Large intestine (tissue), 3 donors: ENCODE results near the gene MAPK1. TPM values are rescaled to one million over a fixed set of nuclear protein-coding genes. Genes with fewer than 3 reads are reported as not detected.

ENCODE experiments used
- DNase-seq, 2 donors: peaks; one replicate each; pipeline versions ENCODE4 v3.0.0 to v3.0.0-alpha.2; 2013
- H3K27ac ChIP-seq: one replicate; pipeline ENCODE4 v1.5.1; 2013; ENCODE audit warnings: low read length
- H3K27me3 ChIP-seq: 2 replicates; pipeline ENCODE4 v1.6.1; 2013; ENCODE audit warnings: low read length; ENCODE audit not compliant: control insufficient read depth, insufficient read depth
- H3K36me3 ChIP-seq: 2 replicates; pipeline ENCODE4 v1.6.1; 2013; ENCODE audit warnings: low read length; ENCODE audit not compliant: control insufficient read depth, insufficient read depth
- H3K4me1 ChIP-seq: one replicate; pipeline ENCODE4 v1.6.1; 2013; ENCODE audit warnings: low read length; ENCODE audit not compliant: control insufficient read depth, insufficient read depth
- H3K4me3 ChIP-seq: one replicate; pipeline ENCODE4 v1.5.1; 2013; ENCODE audit warnings: low read length
- H3K9me3 ChIP-seq: one replicate; pipeline ENCODE4 v1.6.1; 2013; ENCODE audit warnings: mild to moderate bottlenecking, low read depth, low read length, moderate library complexity; ENCODE audit not compliant: control insufficient read depth
- WGBS: methylation state at CpG from one replicate; pipeline ENCODE4 v1.1.5; 2013; ENCODE audit warnings: low lambda C conversion rate; ENCODE audit not compliant: insufficient coverage; 5-methylcytosine and 5-hydroxymethylcytosine counted together
- polyA plus RNA-seq: library from polyadenylated mRNA; unstranded; fragments of 120-200 nt; gene quantifications from one replicate; pipeline ENCODE4 v1.2.1, GENCODE V29; 2013

Gene MAPK1
- polyA plus RNA-seq, 1 donor = 79.0 TPM

DNA sequence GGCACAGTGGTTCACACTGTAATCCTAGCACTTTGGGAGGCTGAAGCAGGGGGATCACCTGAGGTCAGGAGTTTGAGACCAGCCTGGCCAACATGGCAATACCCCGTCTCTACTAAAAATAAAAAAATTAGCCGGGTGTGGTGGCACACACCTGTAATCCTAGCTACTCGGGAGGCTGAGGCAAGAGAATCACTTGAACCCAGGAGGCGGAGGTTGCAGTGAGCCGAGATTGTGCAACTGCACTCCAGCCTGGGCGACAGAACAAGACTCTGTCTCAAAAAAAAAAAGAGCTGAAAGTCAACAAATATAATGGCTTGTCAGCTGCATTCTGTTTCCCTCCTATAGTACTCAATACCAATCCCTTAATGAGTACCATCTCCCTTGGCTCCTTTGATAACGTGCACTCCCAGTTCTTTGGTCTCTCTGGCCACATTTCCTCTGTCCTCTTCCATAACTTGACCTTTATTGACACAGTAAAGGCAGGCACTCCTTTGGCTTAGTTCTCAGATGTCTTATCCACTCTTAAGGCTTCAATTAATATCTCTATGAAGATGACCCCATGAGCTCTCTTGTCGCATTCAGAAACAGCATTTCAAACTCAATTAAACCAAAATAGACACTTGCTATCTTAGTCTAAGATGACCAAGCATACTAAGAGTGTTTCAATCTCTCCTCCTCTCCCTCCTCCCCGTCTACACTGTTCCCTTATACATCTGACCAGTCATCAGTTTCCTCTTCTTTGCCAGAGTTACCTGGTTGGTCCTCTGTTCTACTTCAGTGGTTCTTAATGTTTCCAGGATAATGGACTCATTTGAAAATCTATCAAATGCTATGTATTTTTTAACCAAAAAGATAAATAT is 4.8 kb downstream of the MAPK1 start:
- WGBS = 100% methylated on average over 2 of the region's 9 CpGs

DNA sequence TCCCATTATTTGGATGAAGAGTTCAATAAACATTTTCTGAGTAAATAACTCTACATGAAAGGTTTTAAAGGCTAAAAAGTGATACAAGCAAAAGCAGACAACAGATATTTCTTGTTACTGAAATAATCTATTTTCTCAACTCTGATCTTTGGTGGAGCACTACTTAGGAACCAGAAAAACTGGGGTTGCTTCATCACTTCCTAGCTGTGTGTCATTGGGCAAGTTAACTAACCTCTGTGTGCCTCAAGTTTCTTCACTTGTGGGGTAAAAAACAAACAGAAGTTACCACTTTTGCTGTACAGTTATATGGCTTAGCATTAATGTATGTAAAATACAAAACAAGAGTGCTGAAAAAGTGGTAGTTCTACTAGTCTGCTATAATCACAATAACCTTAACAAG is 5.6 kb downstream of the MAPK1 start:
- H3K4me1 ChIP-seq = peaks cover 28% of the 10 kb centered on the region
- DNase-seq = no peak
- H3K27ac ChIP-seq = no peak overlapping the region
- peaks cover 3% of the 10 kb centered on the region for H3K36me3 ChIP-seq
- H3K4me3 ChIP-seq = no peak overlapping the region
- H3K27me3 ChIP-seq = no peaks in the 10 kb centered on the region
- no peaks in the 10 kb centered on the region for H3K9me3 ChIP-seq

More for the DNA sequence above, 4.8 kb downstream of the MAPK1 start:
- DNase-seq = no peak
- H3K9me3 ChIP-seq = no peaks in the 10 kb centered on the region
- no peak overlapping the region for H3K27ac ChIP-seq
- no peaks in the 10 kb centered on the region for H3K27me3 ChIP-seq
- no peak overlapping the region for H3K4me3 ChIP-seq
- H3K36me3 ChIP-seq = peaks cover 3% of the 10 kb centered on the region
- peaks cover 26% of the 10 kb centered on the region for H3K4me1 ChIP-seq

- H3K27ac ChIP-seq = no peak overlapping the region
- H3K36me3 ChIP-seq = peaks cover 3% of the 10 kb centered on the region
- H3K4me3 ChIP-seq = no peak overlapping the region
- WGBS = no CpG with 5 or more reads among the region's 3 CpGs
- no peaks in the 10 kb centered on the region for H3K27me3 ChIP-seq
- no peak for DNase-seq
- peaks cover 28% of the 10 kb centered on the region for H3K4me1 ChIP-seq
- no peaks in the 10 kb centered on the region for H3K9me3 ChIP-seq
These were observed 6.1 kb downstream of the MAPK1 start for GRCh38 chr22:21861264-21861848.

- Histone ChIP-seq H3K36me3 (peaks cover 3% of the 10 kb centered on the region), H3K4me1 (peaks cover 28% of the 10 kb centered on the region), H3K9me3 (no peaks in the 10 kb centered on the region), H3K27me3 (no peaks in the 10 kb centered on the region), H3K27ac (no peak overlapping the region), H3K4me3 (no peak overlapping the region)
- no peak for DNase-seq
- no CpG with 5 or more reads among the region's 4 CpGs for WGBS
These were observed 6.9 kb downstream of the MAPK1 start for GRCh38 chr22:21860491-21861039.

GRCh38 chr22:21858025-21858764 is 9.2 kb downstream of the MAPK1 start:
- peaks cover 24% of the 10 kb centered on the region for H3K4me1 ChIP-seq
- H3K27me3 ChIP-seq = no peaks in the 10 kb centered on the region
- peak overlapping the region; percentile 80 for H3K27ac ChIP-seq
- H3K9me3 ChIP-seq = no peaks in the 10 kb centered on the region
- 64% methylated on average over 3 of the region's 4 CpGs for WGBS
- no peak overlapping the region for H3K4me3 ChIP-seq
- peaks cover 3% of the 10 kb centered on the region for H3K36me3 ChIP-seq
- DNase-seq = peak in 1 of 2 donors; percentile 8

- peaks cover 24% of the 10 kb centered on the region for H3K4me1 ChIP-seq
- H3K27ac ChIP-seq = peak overlapping the region; percentile 80
- H3K36me3 ChIP-seq = peaks cover 3% of the 10 kb centered on the region
These were observed 9.9 kb downstream of the MAPK1 start for GRCh38 chr22:21857481-21857914.

DNA sequence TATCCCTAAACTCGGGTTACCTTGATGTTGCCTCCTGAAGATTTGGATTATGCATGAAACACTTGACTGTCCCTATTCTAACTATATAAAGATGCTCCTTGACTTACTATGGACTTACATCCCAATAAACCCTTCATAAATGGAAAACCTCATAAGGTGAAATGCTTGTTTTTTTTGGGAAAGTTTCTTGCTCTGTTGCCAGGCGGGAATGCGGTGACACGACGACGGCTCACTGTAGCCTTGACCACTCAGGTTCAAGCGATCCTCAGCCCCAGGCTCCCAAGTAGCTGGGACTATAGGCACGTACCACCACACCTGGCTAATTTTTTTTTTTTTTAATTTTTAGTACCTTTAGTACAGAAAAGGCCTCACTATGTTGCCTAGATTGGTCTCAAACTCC is 10.6 kb downstream of the MAPK1 start:
- Histone ChIP-seq H3K27ac (no peak overlapping the region), H3K4me1 (peaks cover 24% of the 10 kb centered on the region), H3K27me3 (no peaks in the 10 kb centered on the region), H3K4me3 (no peak overlapping the region), H3K9me3 (no peaks in the 10 kb centered on the region), H3K36me3 (peaks cover 3% of the 10 kb centered on the region)
- no peak for DNase-seq
- no CpG with 5 or more reads among the region's 8 CpGs for WGBS

More at GRCh38 chr22:21857481-21857914, 9.9 kb downstream of the MAPK1 start:
- H3K27me3 ChIP-seq = no peaks in the 10 kb centered on the region
- WGBS = 40% methylated on average over 1 of the region's 4 CpGs
- H3K9me3 ChIP-seq = no peaks in the 10 kb centered on the region
- H3K4me3 ChIP-seq = no peak overlapping the region
- DNase-seq = peak in 1 of 2 donors; percentile 66

DNA sequence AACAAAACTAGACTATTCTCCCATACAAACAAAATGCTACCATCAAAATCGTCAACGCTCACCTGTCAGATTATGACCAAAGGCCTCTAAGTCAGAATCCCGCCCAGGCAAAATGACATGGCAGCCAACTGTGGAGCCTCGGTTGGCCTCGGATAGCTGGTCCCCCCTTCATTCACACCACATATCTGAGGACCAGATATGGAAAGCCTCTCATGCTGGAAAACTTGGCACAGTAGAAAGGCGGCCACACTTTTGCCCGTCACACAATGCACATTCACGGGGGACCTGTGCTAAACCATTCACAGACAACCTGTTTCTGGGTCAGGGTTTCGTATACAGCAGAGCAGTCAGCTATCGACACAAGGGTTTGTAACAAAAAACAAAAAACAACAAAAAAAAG is 11.2 kb downstream of the MAPK1 start:
- Histone ChIP-seq H3K27ac (no peak overlapping the region), H3K27me3 (no peaks in the 10 kb centered on the region), H3K4me3 (no peak overlapping the region), H3K36me3 (peaks cover 3% of the 10 kb centered on the region), H3K9me3 (no peaks in the 10 kb centered on the region), H3K4me1 (peaks cover 20% of the 10 kb centered on the region)
- no peak for DNase-seq
- WGBS = 100% methylated on average over 2 of the region's 10 CpGs

- H3K27me3 ChIP-seq = no peaks in the 10 kb centered on the region
- DNase-seq = no peak
- H3K4me3 ChIP-seq = no peak overlapping the region
- peaks cover 17% of the 10 kb centered on the region for H3K4me1 ChIP-seq
- no peaks in the 10 kb centered on the region for H3K9me3 ChIP-seq
- no peak overlapping the region for H3K27ac ChIP-seq
- peaks cover 3% of the 10 kb centered on the region for H3K36me3 ChIP-seq
- no CpG with 5 or more reads among the region's 6 CpGs for WGBS
These were observed 11.8 kb downstream of the MAPK1 start for GRCh38 chr22:21855676-21856075.

DNA sequence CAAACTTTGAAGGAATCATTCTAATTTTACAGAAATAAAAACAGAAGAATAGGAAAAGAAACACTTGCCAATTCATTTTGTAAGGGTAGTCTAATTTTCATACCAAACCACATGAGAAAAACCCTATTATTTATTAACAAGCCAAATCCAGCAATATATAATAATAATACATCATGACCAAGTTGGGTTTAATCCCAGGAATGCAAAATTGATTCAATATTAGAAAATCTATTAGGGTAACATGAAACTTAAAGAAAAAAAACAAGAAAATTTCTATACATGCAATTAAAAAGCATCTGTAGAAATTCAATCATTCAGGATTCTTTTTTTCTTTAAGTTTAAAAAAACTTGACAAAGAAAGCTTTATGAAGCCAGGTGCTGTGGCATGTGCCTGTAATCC is 16.8 kb downstream of the MAPK1 start:
- Histone ChIP-seq H3K4me1 (no peaks in the 10 kb centered on the region), H3K9me3 (peaks cover 4% of the 10 kb centered on the region), H3K4me3 (no peak overlapping the region), H3K27ac (no peak overlapping the region), H3K36me3 (no peaks in the 10 kb centered on the region), H3K27me3 (no peaks in the 10 kb centered on the region)
- no peak for DNase-seq
